Measurements from ENCODE around the gene MTHFD2L. TPM values are rescaled to one million over a fixed set of nuclear protein-coding genes. Genes with fewer than 3 reads are reported as not detected.

MTHFD2L gene
- total RNA-seq = 5.5 and 15.4 TPM in 2 replicates

- DNase-seq (ENCODE audit: low read depth) = peak; percentile 40
- peak within 1 kb of the TSS; percentile 69 for H3K4me3 ChIP-seq (ENCODE audit: low read depth, low read length)
- TF ChIP-seq CTCF (conservative IDR thresholded peaks at IDR 0.05; ENCODE audit: low read depth, low read length) = no peak
Measured at GRCh38 chr4:74157561-74158465, at the start of gene MTHFD2L. TSS of gene MTHFD2L (plus strand) at chr4:74158118. CDS start at chr4:74158139, 21 bp downstream.

GRCh38 chr4:74108457-74109115, 49.3 kb upstream of the MTHFD2L start:
- no peak for TF ChIP-seq CTCF (conservative IDR thresholded peaks at IDR 0.05; ENCODE audit: low read depth, low read length)
- H3K4me3 ChIP-seq (ENCODE audit: low read depth, low read length) = no peak overlapping the region
- DNase-seq (ENCODE audit: low read depth) = no peak

- DNase-seq (ENCODE audit: low read depth) = peak; percentile 96
- no peak overlapping the region for H3K4me3 ChIP-seq (ENCODE audit: low read depth, low read length)
- TF ChIP-seq CTCF (conservative IDR thresholded peaks at IDR 0.05; ENCODE audit: low read depth, low read length) = no peak
Measured at GRCh38 chr4:74109116-74109869, 48.6 kb upstream of the MTHFD2L start.

- no peak for TF ChIP-seq CTCF (conservative IDR thresholded peaks at IDR 0.05; ENCODE audit: low read depth, low read length)
- peak; percentile 96 for DNase-seq (ENCODE audit: low read depth)
- no peak overlapping the region for H3K4me3 ChIP-seq (ENCODE audit: low read depth, low read length)
Measured at GRCh38 chr4:74109870-74110605, 47.9 kb upstream of the MTHFD2L start.

GRCh38 chr4:74110670-74111069, 47.2 kb upstream of the MTHFD2L start:
- no peak overlapping the region for H3K4me3 ChIP-seq (ENCODE audit: low read depth, low read length)
- DNase-seq (ENCODE audit: low read depth) = no peak
- TF ChIP-seq CTCF (conservative IDR thresholded peaks at IDR 0.05; ENCODE audit: low read depth, low read length) = no peak

- no peak for DNase-seq (ENCODE audit: low read depth)
- no peak overlapping the region for H3K4me3 ChIP-seq (ENCODE audit: low read depth, low read length)
- no peak for TF ChIP-seq CTCF (conservative IDR thresholded peaks at IDR 0.05; ENCODE audit: low read depth, low read length)
Measured at GRCh38 chr4:74111306-74111975, 46.5 kb upstream of the MTHFD2L start.

Measured in epithelial cell of proximal tubule (primary cell).